22Rv1 (cell line): ENCODE data around the gene FGFBP1.

Experiments used
- H3K27ac ChIP-seq: fragments of 450-650 bp; 2 replicates; pipeline ENCODE4 v1.5.1; 2017
- ZFX ChIP-seq: fragments of 450-650 bp; IDR thresholded peaks from 2 replicates; pipeline ENCODE4 v1.6.1; 2017; ENCODE audit warnings: antibody characterized with exemption, borderline replicate concordance
- TF ChIP-seq, protein P1 (sequence below): fragments of 450-650 bp; IDR thresholded peaks from 2 replicates; pipeline ENCODE4 v1.5.1; 2017; ENCODE audit warnings: mild to moderate bottlenecking

The FGFBP1 gene

DNA sequence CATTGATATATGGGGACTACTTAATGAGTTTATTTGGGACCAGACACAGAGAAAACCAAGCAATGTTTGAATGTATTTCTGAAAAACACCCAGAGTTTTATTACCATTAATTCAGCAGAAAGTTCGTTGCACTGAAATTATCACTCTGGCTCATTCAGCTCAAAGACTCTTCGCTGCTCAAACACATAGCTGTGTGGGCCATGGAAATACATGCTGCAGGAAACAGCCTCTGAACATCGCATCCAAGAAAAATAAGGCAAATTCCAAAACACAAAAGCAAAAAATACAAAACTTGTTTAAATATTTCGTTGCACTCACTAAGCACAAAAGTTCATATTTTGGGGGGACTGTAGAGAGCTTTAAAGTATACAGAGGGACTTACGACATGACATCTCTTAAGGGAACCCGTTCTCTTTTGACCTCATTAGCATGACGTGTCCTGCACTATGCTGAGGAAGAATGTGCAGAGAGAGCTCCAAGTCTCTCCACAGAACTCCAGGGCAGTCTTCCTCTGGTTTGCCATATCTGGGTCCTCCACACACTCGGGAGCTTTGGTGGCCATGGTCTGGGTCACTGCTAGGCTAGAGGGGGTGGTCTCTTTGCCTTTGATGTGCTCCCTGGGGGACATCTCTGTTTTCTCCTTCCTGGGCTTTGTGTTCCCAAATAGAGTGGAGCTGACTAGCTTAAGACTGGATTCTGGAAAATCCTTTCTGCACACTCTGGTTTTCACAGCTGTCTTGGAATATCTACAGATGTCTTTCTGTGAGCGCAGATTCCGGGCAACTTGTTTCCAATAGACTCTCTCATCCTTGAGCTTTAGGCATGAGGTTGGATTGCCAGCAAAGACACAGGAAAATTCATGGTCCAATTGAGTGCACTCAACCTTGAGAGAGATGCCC, 2.8 kb downstream of the FGFBP1 start:
- TF ChIP-seq, protein P1, sequence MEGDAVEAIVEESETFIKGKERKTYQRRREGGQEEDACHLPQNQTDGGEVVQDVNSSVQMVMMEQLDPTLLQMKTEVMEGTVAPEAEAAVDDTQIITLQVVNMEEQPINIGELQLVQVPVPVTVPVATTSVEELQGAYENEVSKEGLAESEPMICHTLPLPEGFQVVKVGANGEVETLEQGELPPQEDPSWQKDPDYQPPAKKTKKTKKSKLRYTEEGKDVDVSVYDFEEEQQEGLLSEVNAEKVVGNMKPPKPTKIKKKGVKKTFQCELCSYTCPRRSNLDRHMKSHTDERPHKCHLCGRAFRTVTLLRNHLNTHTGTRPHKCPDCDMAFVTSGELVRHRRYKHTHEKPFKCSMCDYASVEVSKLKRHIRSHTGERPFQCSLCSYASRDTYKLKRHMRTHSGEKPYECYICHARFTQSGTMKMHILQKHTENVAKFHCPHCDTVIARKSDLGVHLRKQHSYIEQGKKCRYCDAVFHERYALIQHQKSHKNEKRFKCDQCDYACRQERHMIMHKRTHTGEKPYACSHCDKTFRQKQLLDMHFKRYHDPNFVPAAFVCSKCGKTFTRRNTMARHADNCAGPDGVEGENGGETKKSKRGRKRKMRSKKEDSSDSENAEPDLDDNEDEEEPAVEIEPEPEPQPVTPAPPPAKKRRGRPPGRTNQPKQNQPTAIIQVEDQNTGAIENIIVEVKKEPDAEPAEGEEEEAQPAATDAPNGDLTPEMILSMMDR = no peak
- no peak for TF ChIP-seq ZFX
- no peak overlapping the region for H3K27ac ChIP-seq

DNA sequence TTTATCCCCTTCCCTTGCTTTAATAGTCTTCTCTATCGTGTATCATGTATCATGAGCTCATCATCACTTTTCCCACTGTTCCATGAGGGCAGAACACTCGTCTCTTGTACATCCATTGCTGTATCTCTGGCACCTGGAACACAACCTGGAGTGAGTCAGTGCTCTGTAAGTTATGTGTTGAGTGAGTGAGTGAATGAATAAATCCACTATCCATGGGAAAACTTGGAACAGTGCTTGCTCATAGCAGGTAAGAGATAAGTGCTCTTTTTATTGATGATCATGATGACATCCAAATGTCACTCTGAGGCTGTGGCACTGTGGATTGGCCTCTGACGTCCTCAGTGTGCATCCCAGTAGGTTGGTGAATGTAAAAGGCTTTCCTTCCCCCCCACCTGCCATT, 4.3 kb downstream of the FGFBP1 start:
- no peak overlapping the region for H3K27ac ChIP-seq
- TF ChIP-seq ZFX = no peak
- TF ChIP-seq, protein P1 = no peak

DNA sequence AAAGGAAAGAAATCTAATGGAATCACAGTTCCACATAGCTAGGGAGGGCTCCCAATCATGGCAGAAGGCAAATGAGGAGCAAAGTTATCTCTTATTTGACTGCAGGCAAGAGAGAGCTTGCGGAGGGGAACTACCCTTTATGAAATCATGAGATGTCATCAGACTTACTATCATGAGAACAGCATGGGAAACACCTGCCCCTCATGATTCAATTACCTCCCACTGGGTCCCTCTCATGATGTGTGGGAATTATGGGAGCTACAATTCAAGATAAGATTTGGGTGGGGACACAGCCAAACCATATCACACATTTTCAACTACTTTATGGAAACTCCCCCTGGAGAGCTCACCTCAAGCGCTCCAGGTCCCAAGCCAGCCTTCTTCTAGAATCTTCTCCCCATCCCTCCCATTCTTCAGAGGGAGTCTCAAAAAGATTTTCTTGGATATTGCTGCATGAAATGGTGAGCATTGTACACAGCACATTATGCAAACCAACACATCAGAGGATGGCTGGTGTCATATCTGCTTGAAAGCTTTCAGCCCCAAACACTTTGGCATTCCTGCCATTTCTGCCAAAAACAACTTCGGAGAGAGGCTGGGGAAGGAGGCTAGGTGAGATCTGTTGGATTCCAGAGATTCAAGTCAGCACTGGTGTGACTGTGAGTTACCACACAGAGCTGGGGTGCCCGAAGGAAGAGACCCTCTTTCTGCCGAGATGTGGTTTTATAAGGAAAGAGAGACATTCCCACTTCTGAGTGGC, 6.9 kb downstream of the FGFBP1 start:
- no peak for TF ChIP-seq ZFX
- TF ChIP-seq, protein P1 = no peak
- H3K27ac ChIP-seq = no peak overlapping the region

DNA sequence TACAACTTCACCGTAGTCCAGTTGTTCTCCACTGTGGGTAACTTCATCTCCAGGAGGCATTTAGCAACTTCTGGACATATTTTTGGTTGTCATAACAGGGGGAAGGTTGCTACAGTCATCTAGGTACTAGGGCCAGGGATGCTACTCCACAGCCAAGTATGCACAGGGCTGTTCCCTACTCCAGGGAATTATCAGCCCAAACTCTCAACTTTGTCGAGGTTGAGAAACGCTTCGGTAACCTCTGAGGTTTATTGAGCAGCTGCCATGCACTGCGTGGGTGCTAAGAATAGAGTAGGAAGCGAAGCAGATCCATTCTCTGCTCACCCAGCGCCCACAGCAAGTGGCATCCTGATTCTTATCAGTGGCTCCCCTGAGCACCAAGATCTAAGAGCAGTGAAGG, 8.2 kb downstream of the FGFBP1 start:
- H3K27ac ChIP-seq = no peak overlapping the region
- no peak for TF ChIP-seq ZFX

DNA sequence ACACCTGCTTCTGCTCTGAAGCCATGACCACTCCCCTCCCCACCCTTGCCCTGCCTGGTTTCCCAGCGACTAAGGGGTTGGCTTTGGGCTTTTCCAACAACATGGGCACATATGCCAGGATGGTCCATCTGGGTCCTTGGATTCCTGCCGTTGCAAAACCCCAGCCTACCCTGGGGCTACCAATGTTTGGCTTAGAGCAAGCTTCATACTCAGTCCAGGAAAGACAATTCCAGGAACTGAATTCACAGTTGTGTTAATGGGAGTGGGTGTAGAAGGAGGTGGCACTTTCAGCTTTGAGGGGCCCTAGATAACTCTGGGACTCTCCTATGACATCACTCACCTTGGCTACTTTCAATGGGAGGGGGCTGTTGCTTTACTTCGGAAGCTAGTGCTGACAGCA, 9.0 kb downstream of the FGFBP1 start:
- no peak overlapping the region for H3K27ac ChIP-seq
- no peak for TF ChIP-seq ZFX
- TF ChIP-seq, protein P1 = no peak

DNA sequence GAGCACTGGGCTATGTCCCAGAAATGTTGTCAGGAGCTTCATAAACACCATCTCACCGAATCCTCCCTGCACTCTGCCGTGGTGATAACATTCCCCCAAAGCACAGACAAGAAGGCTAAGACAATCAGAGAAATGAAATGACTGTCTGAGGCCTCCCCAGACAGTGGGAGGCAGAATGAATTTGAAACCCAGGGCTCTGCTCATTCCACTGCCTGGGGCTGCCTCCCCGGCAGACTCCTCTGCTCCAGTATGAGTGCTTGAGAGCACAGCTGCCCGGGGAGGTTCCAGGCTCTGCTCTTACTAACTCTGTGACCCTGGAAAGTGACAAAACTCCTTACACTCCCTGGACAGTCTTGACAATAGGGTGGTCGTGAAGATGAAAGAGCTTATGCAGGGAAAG, 9.7 kb downstream of the FGFBP1 start:
- TF ChIP-seq, protein P1 = no peak
- H3K27ac ChIP-seq = no peak overlapping the region

DNA sequence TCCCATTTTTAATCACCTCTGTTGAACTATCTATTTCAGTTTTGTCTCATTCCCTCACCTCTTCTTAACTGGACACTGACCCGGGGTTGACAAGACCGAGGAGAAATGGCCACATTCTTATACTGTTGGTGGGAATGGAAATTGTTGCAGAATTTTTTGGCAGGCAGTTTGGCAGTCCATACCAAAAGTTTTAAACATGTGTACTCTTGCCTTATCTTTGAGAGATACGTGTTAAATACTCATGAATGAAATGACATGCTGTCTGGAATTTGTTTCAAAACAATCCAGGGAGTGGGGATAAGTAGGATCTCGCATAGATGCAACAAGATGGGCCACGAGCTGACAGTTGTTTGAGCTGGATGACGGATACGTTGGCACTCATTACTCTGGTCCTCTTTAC, 12.1 kb downstream of the FGFBP1 start:
- no peak overlapping the region for H3K27ac ChIP-seq
- TF ChIP-seq, protein P1 = no peak
